ENCODE measurements around the gene HOXB2.
"Not testable (repeated sequence)": the region's sequence is repeated elsewhere in the genome, so short reads cannot be mapped to it uniquely, and the experiment has no call there.

HOXB2 gene

DNA sequence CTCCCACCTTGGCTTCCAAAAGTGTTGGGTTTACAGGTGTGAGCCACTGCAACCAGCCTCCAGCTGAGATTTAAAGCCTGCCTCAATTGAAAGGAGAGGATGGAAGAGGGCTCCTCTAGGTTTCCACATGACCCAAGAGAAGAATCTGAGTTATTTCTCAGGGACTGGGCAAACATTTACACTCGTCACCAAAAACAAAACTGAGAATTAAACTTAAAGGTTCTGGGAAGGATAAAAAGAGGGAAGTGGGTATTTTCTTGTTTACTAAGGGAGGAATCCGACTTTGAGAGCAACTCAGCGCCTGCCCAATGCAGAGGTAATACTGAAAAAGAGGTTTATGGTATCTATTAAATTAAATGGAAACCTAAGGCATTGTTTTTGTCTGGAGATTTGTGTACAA is 27.4 kb downstream of the HOXB2 start:
- no peak for DNase-seq (ENCODE audit: low read depth in 1 of 2, low spot score in 1 of 2)

- DNase-seq (ENCODE audit: low read depth in 1 of 2, low spot score in 1 of 2), result no peak
Measured at GRCh38 chr17:48515925-48516900, 28.7 kb downstream of the HOXB2 start.

DNA sequence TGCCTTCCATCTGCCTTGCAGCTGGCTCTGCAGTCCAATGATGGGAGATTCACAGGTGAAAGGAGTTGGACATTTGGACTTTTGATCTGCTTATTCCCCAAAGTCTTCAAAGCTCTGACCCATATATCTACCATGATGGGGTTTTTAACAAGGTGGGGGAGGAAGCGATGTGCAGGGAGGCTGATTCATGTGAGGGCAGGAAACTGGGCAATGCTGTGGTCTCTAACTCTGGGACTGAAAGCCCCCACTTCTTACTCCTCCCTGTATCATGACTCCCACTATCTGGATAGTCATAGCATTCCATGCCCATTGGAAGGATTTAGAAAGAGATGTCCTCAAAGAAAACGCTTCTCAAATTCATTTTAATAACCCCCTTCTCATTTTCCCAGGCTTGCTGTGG is 30.4 kb downstream of the HOXB2 start:
- no peak for DNase-seq (ENCODE audit: low read depth in 1 of 2, low spot score in 1 of 2)

DNA sequence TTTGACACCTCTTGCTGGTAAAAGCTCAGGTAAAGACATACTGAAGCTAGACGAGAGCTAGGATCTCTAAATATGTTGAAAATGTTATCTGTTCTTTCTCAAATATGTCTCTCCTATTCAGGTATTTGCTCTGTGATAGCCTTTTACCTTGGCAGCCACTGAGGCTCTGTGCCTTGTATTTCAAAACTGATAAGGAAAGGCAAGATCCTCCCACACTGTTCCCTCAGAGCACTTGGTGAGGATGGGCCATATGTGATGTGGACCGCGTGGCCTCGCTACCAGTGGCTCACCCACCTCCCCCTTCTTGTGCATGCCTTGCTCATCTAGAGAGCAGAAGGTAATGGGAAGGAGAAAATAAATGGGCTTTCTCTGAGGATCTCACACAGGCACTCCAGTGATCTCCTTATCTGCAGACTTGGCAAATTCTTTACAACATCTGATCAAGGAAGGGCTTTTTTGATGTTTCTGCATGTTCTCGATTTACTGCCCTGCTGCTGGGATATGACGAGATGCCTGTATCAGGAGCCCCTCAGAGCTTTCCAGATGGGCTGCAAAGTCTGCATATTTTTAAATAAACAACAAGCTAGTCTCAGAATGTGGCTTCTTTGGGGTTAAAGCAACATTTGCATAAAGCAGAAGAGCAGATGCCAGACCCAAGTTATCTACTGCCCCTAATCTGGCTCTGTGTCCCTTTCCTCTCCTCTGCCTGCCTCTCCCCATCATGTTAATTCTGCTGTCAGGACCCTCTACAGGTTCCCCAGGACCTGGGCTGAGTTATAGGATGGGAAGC is 31.0 kb downstream of the HOXB2 start:
- DNase-seq (ENCODE audit: low read depth in 1 of 2, low spot score in 1 of 2), result no peak

DNA sequence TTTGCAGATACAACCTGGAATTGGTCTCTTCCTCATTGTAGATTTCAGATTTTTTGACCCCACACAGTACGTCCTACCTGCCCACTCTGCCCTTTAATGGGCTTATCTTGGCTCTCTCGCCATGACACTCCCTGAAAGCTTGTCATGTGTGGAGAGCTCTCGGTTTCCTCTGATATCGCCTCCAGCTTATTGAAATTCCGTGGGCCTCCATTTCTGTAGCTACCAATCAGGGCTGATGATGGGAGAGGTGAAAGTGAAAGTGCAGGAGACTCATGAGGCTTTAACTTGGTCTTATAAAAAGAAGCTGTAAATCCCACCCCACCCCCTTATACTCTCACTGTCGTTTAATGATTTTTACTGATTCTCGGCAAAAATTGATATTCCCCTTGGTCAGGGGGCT is 31.8 kb downstream of the HOXB2 start:
- no peak for DNase-seq (ENCODE audit: low read depth in 1 of 2, low spot score in 1 of 2)

DNA sequence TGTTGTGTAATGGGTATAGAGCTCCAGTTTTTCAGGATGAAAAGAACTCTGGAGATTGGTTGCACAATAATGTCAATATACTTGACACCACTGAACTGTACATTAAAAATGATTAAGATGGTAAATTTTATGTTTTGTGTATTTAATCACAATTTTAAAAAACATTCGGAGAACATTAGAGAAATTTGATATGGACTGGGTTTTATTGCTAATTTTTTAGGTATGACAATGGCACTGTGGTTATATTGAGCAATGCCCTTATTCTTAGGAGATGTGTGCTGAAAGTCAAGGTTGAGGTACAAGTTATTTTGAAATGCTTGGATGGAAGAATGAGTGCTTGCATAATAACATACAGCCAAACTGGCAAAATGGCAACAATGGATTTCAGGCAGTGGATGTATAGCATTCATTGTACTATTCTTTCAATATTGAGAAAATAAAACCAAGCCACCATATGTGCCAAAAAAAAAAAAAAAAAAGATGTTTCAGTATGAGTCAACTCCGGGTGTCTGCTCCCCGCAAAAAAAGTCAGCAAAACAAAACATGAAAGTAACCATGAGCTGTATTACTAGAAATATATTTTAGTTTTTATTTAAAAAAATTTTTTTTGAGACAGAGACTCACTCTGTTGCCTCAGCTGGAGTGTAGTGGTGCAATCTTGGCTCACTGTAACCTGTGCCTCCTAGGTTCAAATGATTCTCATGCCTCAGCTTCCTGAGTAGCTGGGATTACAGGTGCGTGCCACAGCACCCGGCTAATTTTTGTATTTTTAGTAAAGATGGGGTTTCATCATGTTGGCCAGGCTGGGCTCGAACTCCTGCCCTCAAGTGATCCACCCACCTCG is 33.9 kb downstream of the HOXB2 start:
- DNase-seq (ENCODE audit: low read depth in 1 of 2, low spot score in 1 of 2), result peak in 1 of 2 donors; percentile 6

GRCh38 chr17:48510381-48510760 is 34.5 kb downstream of the HOXB2 start:
- no peak for DNase-seq (ENCODE audit: low read depth in 1 of 2, low spot score in 1 of 2)

- DNase-seq (ENCODE audit: low read depth in 1 of 2, low spot score in 1 of 2), result not testable (repeated sequence)
Measured at GRCh38 chr17:48509708-48510107, 35.2 kb downstream of the HOXB2 start.

GRCh38 chr17:48506246-48506645 is 38.7 kb downstream of the HOXB2 start:
- no peak for DNase-seq (ENCODE audit: low read depth in 1 of 2, low spot score in 1 of 2)

DNA sequence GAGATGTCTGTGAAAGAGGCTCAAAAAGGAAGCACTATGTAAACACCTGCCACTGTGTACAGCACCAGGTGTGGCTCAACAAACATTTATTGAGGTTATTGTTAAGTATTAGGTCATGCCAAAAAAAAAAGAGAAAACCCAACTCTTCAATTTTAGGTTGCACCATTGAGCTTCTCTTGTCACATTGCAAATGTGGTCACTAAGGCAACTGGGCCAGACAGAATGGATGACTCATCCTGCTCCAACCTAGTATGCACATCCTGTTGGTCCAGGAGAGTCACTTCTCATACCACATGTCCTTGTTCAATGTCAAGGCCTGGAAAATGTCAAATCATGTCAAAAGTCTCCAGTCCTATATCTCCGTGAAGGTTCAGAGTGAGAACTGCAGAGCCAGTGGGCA is 39.1 kb downstream of the HOXB2 start:
- DNase-seq (ENCODE audit: low read depth in 1 of 2, low spot score in 1 of 2), result no peak

GRCh38 chr17:48504953-48505352 is 40.0 kb downstream of the HOXB2 start:
- no peak for DNase-seq (ENCODE audit: low read depth in 1 of 2, low spot score in 1 of 2)

DNA sequence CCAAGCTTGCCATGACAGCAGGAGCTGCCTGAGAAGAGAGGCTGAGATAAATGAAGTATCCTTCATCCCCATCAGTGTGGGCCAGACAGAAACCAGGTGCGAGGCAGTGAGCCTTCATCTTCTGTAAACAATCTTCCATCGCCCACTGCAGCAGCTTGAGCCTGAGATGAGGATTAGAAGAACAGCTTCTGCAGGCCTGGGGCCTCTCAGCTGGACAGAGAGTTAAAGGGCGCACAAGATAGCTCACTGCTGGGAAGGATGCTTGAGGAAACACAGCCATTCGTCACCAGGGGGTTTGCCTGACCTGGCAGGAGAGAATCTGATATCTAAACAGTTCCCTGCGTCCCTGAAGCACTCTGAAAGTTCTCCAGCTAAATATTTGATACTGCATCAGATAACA is 41.2 kb downstream of the HOXB2 start:
- no peak for DNase-seq (ENCODE audit: low read depth in 1 of 2, low spot score in 1 of 2)

DNA sequence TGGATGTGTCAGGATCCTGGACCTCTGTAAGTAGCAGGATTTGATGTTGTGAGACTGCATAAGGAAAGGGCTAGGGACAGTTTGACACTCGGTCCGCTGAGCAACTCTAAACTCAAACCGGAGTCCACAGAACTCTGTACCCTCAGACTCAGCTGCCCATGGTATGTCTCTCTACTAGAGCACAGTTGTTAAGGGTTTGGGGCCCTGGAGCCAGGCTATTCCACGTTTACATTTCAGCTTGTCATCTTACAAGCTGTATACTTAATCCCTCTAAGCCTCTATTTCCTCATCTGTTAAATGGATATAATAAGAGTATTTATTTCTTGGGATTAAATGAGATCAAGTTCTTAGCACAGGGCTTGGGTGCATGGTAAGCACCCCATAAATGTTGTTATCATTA is 42.0 kb downstream of the HOXB2 start:
- no peak for DNase-seq (ENCODE audit: low read depth in 1 of 2, low spot score in 1 of 2)

- DNase-seq (ENCODE audit: low read depth in 1 of 2, low spot score in 1 of 2), result no peak
Measured at GRCh38 chr17:48502312-48502711, 42.6 kb downstream of the HOXB2 start.

- no peak for DNase-seq (ENCODE audit: low read depth in 1 of 2, low spot score in 1 of 2)
Measured at GRCh38 chr17:48500435-48501426, 44.2 kb downstream of the HOXB2 start.

DNA sequence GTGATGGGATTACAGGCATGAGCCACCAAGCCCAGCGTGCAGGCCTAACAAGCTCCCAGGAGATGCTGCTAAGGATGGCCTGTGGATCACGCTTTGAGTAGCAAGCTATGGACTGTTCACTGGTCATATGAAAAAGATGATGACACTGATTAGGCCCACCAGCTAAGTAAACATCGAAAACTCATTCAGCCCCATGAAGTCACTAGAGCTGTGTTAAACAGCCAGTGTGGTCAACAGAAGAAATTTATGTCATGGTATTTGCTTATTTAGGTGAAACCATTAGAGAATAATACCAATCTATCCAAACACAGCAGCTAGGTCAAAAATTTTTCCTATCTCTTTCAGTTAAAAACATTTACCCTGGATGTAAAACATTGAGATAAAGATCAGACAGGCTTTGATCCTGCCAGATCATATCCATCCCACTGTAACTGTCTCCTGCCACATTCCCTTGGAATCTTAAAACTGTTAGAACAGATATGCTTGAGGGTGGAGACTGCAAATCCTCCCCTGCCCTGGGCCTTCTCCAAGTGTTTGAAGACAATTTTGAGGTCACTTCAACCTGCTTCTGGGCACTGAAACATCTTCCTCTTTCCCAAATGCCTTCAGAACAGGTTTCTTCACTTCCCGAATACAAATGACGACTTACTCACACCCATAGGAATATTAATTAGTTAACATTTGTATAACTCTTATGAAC is 45.0 kb downstream of the HOXB2 start:
- DNase-seq (ENCODE audit: low read depth in 1 of 2, low spot score in 1 of 2), result no peak

DNA sequence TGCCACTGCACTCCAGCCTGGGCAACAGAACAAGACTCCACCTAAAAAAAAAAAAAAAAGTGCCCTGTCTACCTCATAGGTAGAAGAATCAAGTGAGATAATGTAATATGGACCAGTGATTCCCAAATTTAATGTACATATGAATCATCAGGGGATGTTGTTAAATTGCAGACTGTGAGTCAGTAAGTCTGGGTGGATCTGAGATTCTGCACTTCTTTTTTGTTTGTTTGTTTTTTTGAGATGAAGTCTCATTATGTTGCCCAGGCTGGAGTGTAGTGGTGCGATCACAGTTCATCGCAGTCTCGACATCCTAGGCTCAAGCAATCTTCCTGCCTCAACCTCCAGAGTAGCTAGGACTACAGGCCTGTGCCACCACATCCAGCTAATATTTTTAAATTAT is 45.7 kb downstream of the HOXB2 start:
- no peak for DNase-seq (ENCODE audit: low read depth in 1 of 2, low spot score in 1 of 2)

DNA sequence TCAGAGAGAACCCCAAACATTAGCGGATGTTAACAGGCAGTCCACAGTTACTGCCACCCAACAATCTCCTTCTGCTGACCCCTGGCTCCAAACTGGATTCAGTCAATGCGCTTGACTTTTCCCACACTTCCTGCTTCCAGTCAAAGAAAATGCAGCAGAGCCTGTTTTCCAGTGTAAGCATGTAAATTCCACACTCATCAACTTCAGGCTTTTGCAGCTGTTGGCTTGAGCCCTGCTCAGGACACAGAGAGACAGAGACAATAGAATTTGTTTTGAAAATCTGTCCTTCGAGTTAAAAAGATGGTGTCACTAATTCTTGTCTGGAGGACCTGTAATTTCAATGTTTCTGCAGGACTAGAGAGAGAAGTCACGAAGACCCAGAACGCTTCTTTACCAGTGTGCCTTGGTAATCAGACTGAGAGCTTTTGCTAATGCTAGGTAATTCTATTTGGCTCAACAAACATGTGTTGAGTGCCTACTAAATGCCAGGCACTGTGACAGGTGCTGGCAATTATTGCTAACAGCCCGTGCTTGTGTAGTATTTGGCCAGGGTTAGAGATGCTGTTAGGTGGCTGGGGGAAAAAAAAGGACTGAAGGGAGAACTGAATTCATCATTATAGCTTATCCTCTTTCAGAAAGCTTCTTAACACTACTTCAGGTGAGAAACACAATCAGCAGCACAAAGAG is 46.6 kb downstream of the HOXB2 start:
- no peak for DNase-seq (ENCODE audit: low read depth in 1 of 2, low spot score in 1 of 2)

GRCh38 chr17:48497103-48497502 is 47.8 kb downstream of the HOXB2 start:
- DNase-seq (ENCODE audit: low read depth in 1 of 2, low spot score in 1 of 2), result no peak
